ENCODE results near the gene NDC1.

- TF ChIP-seq POLR2A (IDR thresholded peaks at IDR 0.05; ENCODE audit: low read depth, low read length), result no peak
- TF ChIP-seq TAF1 (IDR thresholded peaks at IDR 0.05; ENCODE audit: borderline replicate concordance, low read depth, low read length), result no peak
- no peak for TF ChIP-seq POLR2AphosphoS5 (IDR thresholded peaks at IDR 0.05; ENCODE audit: low read depth, low read length)
These were observed 105.7 kb downstream of the NDC1 start for GRCh38 chr1:53732409-53732808.
